ENCODE data around the gene TPD52L2.

GRCh38 chr20:63891061-63892002 is 26.3 kb downstream of the TPD52L2 start:
- TF ChIP-seq CTCF (IDR thresholded peaks at IDR 0.05; ENCODE audit: insufficient read depth, low read length) (no peak), REST (IDR thresholded peaks at IDR 0.05; ENCODE audit: insufficient replicate concordance, low read depth) (no peak), GABPA (IDR thresholded peaks at IDR 0.05; ENCODE audit: low read depth) (no peak), POLR2AphosphoS5 (IDR thresholded peaks at IDR 0.05; ENCODE audit: low read depth) (no peak)

Data from HL-60 (cell line).